ENCODE results near the gene SEZ6. TPM values are rescaled to one million over a fixed set of nuclear protein-coding genes. Genes with fewer than 3 reads are reported as not detected.

SEZ6 gene
- total and polyA plus RNA-seq, 2 donors (not counting 1 experiment from before 2014, with no cell fraction given) = not detected

DNA sequence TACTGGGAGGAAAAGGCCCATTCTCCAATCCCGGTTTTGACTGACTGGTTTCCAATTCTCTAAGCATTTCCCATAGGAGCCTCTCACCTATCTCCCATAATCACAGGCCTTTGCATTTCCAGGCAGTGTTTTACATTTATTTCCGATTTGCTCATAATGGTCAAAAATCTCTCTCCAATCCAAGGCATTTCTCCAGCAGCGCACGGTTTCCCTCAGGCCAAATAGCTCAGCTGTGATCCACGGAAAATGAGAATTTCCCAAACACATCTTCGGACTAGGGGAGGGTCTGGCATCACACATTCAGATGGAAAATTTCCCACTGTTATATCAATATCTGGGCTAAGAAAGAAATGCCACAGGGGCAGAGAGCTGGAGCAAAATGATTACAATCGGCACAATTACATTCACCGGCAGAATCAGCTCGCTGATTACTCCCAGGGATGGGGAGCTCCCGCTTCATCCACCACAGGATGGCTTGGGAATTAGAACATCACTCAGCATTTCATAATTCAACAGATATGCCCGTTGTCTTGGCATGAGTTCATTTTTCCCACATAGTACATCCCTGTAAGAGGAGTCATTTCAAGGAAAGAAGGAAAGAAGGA, 43.8 kb upstream of the SEZ6 start:
- ChIA-PET POLR2A (no interaction called here), CTCF (no interaction called here)
- H3K79me2 ChIP-seq (ENCODE audit: control insufficient read depth, insufficient read depth, low read length) = no peaks in the 10 kb centered on the region
- H3K9ac ChIP-seq (ENCODE audit: low read length) = no peak overlapping the region
- 87% methylated on average over 4 of the region's 11 CpGs for WGBS (ENCODE audit: insufficient coverage)
- Mint-ChIP-seq H3K27me3 (peaks cover 29% of the 10 kb centered on the region), H3K4me1 (no peaks in the 10 kb centered on the region), H3K27ac (no peak overlapping the region), H3K4me3 (no peak overlapping the region), H3K9me3 (ENCODE audit: insufficient read depth) (no peaks in the 10 kb centered on the region)
- no peaks in the 10 kb centered on the region for H4K20me1 ChIP-seq (ENCODE audit: control insufficient read depth, insufficient read depth, low read length, poor library complexity, severe bottlenecking)
- no peak for ATAC-seq (ENCODE audit: low read depth)
- no peaks in the 10 kb centered on the region for H3K4me1 ChIP-seq (ENCODE audit: control insufficient read depth in 2 of 2, insufficient read depth in 2 of 2, low read length in 2 of 2)
- no peak overlapping the region for H3K4me3 ChIP-seq (ENCODE audit: control extremely low read depth in 1 of 5, extremely low read depth in 1 of 5, insufficient read depth in 1 of 5, low read depth in 2 of 5, low read length in 4 of 5)
- no peak for TF ChIP-seq EZH2 (IDR thresholded peaks at IDR 0.05; ENCODE audit: borderline replicate concordance, insufficient read depth, low read depth, low read length, poor library complexity, severe bottlenecking)
- TF ChIP-seq, protein P1, sequence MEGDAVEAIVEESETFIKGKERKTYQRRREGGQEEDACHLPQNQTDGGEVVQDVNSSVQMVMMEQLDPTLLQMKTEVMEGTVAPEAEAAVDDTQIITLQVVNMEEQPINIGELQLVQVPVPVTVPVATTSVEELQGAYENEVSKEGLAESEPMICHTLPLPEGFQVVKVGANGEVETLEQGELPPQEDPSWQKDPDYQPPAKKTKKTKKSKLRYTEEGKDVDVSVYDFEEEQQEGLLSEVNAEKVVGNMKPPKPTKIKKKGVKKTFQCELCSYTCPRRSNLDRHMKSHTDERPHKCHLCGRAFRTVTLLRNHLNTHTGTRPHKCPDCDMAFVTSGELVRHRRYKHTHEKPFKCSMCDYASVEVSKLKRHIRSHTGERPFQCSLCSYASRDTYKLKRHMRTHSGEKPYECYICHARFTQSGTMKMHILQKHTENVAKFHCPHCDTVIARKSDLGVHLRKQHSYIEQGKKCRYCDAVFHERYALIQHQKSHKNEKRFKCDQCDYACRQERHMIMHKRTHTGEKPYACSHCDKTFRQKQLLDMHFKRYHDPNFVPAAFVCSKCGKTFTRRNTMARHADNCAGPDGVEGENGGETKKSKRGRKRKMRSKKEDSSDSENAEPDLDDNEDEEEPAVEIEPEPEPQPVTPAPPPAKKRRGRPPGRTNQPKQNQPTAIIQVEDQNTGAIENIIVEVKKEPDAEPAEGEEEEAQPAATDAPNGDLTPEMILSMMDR (IDR thresholded peaks at IDR 0.05) = no peak
- intact Hi-C loops (cut with micrococcal nuclease) = no loop called here
- no peaks in the 10 kb centered on the region for H3K9me3 ChIP-seq (ENCODE audit: control extremely low read depth in 1 of 3, control insufficient read depth in 2 of 3, insufficient read depth in 1 of 3, low read length in 2 of 3)
- H3K36me3 ChIP-seq (replicated peaks in 1 of 2; ENCODE audit: control extremely low read depth in 1 of 2, control insufficient read depth in 1 of 2, extremely low read depth in 1 of 2, insufficient read depth in 2 of 2, low read length in 1 of 2) = no peaks in the 10 kb centered on the region
- no peak for DNase-seq
- H2AFZ ChIP-seq (ENCODE audit: insufficient read depth, low read depth, low read length, poor library complexity, severe bottlenecking) = no peak overlapping the region
- H3K27ac ChIP-seq (ENCODE audit: low read length in 2 of 2) = no peak overlapping the region
- no peak overlapping the region for H3K4me2 ChIP-seq (replicated peaks; ENCODE audit: low read depth, low read length, poor library complexity, severe bottlenecking)
- no peaks in the 10 kb centered on the region for H3K27me3 ChIP-seq (replicated peaks in 1 of 4; ENCODE audit: control extremely low read depth in 1 of 4, control insufficient read depth in 3 of 4, insufficient read depth in 4 of 4, low read length in 3 of 4)

DNA sequence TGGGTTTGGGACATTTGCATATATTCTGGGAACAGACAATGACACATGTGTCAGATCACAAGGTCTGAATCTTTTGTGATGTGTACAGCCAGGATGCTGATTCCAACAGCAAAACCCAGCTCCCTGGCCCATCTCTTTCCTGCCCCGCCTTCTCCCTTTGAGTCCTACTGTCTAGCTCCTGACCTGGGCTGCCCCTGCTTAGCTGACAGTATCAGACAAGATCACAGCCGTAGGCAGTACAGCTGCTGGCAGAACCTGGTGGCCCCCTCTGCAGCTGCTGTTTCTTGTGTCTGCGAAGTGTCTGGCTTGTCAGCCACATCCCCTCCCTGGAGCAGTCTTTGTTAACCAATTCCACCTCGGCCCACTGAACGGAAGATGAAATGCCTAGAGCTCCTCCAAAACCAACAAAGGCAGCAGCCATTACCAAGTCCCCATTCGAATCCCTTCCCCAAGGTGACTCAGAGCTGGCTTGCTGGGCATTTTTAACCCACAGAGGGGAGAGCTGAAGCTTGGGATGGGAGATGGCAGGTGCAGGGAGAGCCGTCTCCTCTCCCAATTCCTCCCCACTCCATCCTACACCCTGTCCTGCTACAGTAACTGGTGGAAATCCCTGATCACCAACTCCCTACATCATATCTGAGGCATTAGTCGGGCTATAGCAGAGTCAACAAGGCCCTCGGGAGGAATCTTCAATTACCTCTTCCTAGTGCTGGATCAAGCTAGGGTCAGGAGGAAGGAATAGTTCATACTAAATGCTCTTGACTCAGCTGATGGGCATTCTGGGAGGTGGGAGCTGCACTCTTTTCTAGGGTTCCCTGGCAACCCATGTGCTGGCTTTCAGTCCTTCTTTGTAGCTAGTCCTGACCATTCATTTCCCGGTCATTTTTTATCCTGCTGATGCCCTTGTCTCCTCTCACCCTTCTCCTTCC, 42.9 kb upstream of the SEZ6 start:
- H3K9ac ChIP-seq (ENCODE audit: low read length) = no peak overlapping the region
- H3K4me1 ChIP-seq (ENCODE audit: control insufficient read depth in 2 of 2, insufficient read depth in 2 of 2, low read length in 2 of 2) = no peaks in the 10 kb centered on the region
- H3K9me3 ChIP-seq (ENCODE audit: control extremely low read depth in 1 of 3, control insufficient read depth in 2 of 3, insufficient read depth in 1 of 3, low read length in 2 of 3) = no peaks in the 10 kb centered on the region
- 87% methylated on average over 3 of the region's 10 CpGs for WGBS (ENCODE audit: insufficient coverage)
- POLR2A ChIA-PET = no interaction called here
- no peak overlapping the region for H3K27ac Mint-ChIP-seq
- no peaks in the 10 kb centered on the region for H3K4me1 Mint-ChIP-seq
- no peaks in the 10 kb centered on the region for H3K79me2 ChIP-seq (ENCODE audit: control insufficient read depth, insufficient read depth, low read length)
- ATAC-seq (ENCODE audit: low read depth) (no peak), DNase-seq (no peak)
- H3K4me2 ChIP-seq (replicated peaks; ENCODE audit: low read depth, low read length, poor library complexity, severe bottlenecking) = no peak overlapping the region
- no peak for TF ChIP-seq EZH2 (IDR thresholded peaks at IDR 0.05; ENCODE audit: borderline replicate concordance, insufficient read depth, low read depth, low read length, poor library complexity, severe bottlenecking)
- TF ChIP-seq, protein P1 (IDR thresholded peaks at IDR 0.05) = no peak
- intact Hi-C loops (cut with micrococcal nuclease) = no loop called here
- no peaks in the 10 kb centered on the region for H3K9me3 Mint-ChIP-seq (ENCODE audit: insufficient read depth)
- no peak overlapping the region for H3K27ac ChIP-seq (ENCODE audit: low read length in 2 of 2)
- H3K36me3 ChIP-seq (replicated peaks in 1 of 2; ENCODE audit: control extremely low read depth in 1 of 2, control insufficient read depth in 1 of 2, extremely low read depth in 1 of 2, insufficient read depth in 2 of 2, low read length in 1 of 2) = no peaks in the 10 kb centered on the region
- H3K27me3 Mint-ChIP-seq = peaks cover 29% of the 10 kb centered on the region
- H3K4me3 ChIP-seq (ENCODE audit: control extremely low read depth in 1 of 5, extremely low read depth in 1 of 5, insufficient read depth in 1 of 5, low read depth in 2 of 5, low read length in 4 of 5) = no peak overlapping the region
- no peaks in the 10 kb centered on the region for H3K27me3 ChIP-seq (replicated peaks in 1 of 4; ENCODE audit: control extremely low read depth in 1 of 4, control insufficient read depth in 3 of 4, insufficient read depth in 4 of 4, low read length in 3 of 4)
- CTCF ChIA-PET = no interaction called here
- H2AFZ ChIP-seq (ENCODE audit: insufficient read depth, low read depth, low read length, poor library complexity, severe bottlenecking) = no peak overlapping the region
- no peaks in the 10 kb centered on the region for H4K20me1 ChIP-seq (ENCODE audit: control insufficient read depth, insufficient read depth, low read length, poor library complexity, severe bottlenecking)
- no peak overlapping the region for H3K4me3 Mint-ChIP-seq
